Measurements from ENCODE around the gene CHCHD1.
"Not testable (repeated sequence)": the region's sequence is repeated elsewhere in the genome, so short reads cannot be mapped to it uniquely, and the experiment has no call there.

Gene CHCHD1

GRCh38 chr10:73781879-73782748 is at the start of gene CHCHD1:
CHCHD1 (plus strand) TSS chr10:73782048; CDS start chr10:73782076, 28 bp downstream.
- DNase-seq (ENCODE audit: low read depth): peak; percentile 86

GRCh38 chr10:73732426-73732825 is 49.4 kb upstream of the CHCHD1 start:
- DNase-seq (ENCODE audit: low read depth): no peak

GRCh38 chr10:73732931-73733623 is 48.8 kb upstream of the CHCHD1 start:
- no peak for DNase-seq (ENCODE audit: low read depth)

GRCh38 chr10:73734028-73734720 is 47.7 kb upstream of the CHCHD1 start:
- DNase-seq (ENCODE audit: low read depth): no peak

- no peak for DNase-seq (ENCODE audit: low read depth)
These were observed 47.0 kb upstream of the CHCHD1 start for GRCh38 chr10:73734796-73735305.

DNA sequence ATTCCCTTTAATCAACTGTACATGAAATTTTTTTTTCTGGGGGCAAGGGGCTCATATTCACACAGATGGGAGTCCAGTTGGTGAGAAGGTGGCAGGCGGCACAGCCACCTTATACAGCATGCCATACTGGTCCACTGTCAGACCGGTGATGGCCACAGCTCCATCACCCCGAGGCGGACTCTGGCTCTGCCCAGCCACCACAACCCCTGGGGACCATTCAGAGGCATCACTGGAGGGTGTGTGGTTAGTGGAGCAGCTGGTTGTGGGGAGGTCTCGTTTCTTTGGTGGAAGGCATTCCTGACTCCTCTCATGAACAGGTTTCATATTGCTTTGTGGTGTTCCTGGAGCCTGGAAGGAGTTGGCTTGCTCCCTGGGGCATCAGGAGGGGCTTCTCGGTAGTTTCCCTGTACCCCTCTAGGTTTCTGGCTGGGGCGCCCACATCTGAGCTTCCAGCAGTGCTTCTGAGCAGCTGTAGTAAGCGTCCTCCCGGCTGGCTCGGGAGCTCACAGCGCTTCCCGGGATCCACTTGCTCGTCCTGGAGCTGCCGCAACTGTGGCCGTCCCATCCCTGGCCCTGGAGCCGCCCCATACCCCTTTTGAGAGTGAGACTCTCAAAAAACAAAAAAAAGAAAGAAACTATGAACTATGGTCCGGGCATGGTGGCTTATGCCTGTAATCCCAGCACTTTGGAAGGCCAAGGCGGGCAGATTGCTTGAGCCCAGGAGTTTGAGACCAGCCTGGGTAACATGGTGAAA is 41.2 kb upstream of the CHCHD1 start:
- DNase-seq (ENCODE audit: low read depth): not testable (repeated sequence)

DNA sequence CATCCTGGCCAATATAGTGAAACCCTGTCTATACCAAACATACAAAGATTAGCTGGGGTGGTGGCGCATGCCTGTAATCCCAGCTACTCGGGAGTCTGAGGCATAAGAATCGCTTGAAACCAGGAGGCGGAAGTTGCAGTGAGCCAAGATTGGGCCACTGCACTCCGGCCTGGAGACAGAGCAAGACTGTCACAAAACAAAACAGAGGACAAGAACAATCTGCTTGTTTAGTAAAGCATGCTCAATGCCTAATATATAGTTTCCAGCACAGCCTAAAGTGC is 39.5 kb upstream of the CHCHD1 start:
- DNase-seq (ENCODE audit: low read depth): no peak

DNA sequence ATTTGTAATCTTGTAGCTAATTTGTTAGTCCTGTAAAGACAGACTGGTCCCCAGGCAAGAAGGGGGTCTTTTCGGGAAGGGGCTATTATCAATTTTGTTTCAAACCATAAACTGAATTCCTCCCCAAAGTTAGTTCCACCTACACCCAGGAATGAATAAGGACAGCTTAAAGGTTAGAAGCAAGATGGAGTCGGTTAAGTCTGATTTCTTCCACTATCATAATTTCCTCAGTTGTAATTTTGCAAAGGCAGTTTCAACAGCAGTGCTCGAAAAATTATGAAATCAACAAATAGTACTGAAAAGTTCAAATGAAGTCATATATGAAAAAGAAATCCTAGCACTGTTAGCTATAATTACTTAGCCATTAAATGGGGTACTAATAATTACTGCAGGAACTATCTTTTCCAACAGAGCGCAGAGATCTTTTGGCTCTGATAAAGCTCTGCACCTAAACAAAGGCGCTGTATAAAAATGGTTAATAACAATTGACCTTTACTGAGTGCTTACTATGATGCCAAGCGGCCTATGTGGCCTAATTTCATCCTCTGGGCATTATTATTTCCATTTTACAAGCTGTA is 38.4 kb upstream of the CHCHD1 start:
- no peak for DNase-seq (ENCODE audit: low read depth)

- peak; percentile 92 for DNase-seq (ENCODE audit: low read depth)
These were observed 37.8 kb upstream of the CHCHD1 start, which contains the start of gene SEC24C for GRCh38 chr10:73743905-73744663. SEC24C (plus strand) TSS chr10:73744372; CDS start chr10:73746833, 2,461 bp downstream.

DNA sequence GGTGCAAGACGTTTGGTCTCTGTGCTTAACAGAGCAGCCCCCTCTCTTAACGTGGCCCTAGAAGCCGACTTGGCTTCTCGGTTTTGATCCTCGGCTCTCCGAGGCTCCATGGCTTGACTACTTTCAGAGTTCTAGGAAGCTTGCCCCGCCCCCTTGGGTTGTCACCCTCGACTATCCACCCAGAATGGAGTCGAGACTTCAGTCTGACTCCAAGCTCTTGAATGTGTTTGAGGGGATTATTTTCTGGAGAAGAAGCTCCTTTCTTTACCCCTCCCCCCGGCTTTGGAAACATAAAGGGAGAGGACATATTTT is 37.2 kb upstream of the CHCHD1 start:
- peak; percentile 42 for DNase-seq (ENCODE audit: low read depth)

DNA sequence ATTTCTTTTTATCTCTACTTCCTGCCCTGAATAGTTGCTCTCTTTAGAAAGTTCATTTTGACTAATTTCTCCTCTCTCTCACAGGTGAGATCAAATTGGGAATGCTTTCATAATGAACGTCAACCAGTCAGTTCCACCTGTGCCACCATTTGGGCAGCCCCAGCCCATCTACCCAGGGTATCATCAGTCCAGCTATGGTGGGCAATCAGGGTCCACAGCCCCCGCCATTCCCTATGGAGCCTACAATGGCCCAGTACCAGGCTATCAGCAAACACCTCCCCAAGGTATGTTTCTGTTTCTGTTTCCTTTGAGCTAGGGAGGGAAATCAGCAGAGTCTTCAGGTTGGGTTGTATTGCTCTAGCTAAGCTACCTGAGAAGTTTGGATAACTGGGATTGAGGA is 35.1 kb upstream of the CHCHD1 start:
- no peak for DNase-seq (ENCODE audit: low read depth)

DNA sequence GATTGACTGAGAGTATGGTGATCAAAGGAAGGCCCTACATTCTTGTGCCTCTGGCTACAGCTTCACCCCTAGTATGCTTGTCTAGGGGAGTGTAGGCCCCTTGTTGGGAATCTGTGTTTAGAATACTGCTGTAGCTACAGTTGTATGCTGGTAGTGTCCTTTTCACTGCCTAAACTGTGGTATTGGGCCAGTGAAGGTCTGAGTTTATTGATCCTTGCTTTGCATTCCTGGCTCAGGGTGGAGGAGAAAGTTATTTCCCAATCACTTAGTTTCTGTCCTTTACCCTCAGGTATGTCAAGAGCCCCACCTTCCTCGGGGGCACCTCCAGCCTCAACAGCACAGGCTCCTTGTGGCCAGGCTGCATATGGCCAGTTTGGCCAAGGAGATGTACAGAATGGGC is 31.0 kb upstream of the CHCHD1 start:
- no peak for DNase-seq (ENCODE audit: low read depth)

GRCh38 chr10:73756183-73756582 is 25.7 kb upstream of the CHCHD1 start:
- DNase-seq (ENCODE audit: low read depth): no peak

- no peak for DNase-seq (ENCODE audit: low read depth)
These were observed 22.9 kb upstream of the CHCHD1 start for GRCh38 chr10:73758704-73759511.

DNA sequence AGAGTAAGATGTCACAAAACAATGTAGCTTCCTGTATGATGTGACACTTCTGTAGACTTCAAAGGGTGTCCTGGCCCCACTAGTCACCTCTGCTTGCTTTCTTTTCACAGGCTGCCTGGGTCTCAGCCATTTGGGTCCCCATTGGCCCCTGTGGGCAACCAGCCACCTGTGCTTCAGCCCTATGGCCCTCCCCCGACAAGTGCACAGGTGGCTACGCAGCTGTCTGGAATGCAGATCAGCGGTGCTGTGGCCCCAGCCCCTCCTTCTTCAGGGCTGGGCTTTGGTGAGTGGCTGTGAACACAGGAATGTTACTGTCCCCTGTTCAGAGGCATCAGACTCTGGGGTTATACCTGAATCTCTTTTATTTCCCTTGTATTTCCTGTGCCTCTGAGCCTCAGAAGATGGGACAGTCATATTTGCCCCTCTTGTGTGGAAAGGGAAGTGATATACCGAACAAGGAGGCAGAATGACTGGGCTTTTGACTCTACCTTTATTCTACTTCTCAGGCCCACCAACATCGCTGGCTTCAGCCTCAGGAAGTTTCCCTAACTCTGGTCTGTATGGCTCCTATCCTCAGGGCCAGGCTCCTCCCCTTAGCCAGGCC is 22.2 kb upstream of the CHCHD1 start:
- peak; percentile 8 for DNase-seq (ENCODE audit: low read depth)

DNA sequence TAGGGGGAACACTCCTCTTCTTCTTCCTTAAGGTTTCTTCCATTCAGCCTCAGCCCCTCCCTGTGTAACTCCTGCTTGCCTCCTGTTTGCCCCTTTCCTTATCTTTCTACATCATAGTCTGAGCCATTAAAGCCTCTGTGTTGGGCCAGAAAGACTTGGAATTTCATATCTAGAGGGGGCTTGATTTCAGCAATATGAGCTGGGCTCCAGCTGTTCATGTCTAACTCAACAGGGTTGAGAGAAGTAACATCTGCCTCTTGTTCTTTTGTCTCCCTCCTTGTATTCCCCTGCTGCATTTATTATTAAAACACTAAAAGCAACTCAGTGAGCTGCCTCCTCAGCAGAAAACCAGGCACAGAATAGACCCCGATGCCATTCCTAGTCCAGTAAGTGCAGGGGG is 20.1 kb upstream of the CHCHD1 start:
- DNase-seq (ENCODE audit: low read depth): no peak

DNA sequence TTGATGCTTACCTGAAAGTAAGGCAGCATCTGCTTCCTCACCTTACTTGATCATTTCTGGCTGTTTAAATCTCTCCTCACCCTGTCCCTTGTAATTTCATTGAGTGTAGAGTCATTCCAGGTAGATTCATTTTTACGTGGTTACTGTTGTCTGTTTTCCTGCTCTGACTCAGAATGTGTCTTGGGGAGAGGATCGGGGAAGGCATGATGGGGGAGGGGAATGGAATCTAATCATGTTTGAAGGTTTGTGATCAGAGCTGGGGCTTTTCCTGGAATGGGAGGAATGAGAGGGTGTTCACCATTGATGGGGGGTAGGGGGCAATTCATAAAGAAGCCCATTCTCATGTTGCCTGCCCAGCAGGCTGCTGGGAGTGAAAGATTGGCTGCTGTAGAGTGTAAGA is 18.9 kb upstream of the CHCHD1 start:
- no peak for DNase-seq (ENCODE audit: low read depth)

DNA sequence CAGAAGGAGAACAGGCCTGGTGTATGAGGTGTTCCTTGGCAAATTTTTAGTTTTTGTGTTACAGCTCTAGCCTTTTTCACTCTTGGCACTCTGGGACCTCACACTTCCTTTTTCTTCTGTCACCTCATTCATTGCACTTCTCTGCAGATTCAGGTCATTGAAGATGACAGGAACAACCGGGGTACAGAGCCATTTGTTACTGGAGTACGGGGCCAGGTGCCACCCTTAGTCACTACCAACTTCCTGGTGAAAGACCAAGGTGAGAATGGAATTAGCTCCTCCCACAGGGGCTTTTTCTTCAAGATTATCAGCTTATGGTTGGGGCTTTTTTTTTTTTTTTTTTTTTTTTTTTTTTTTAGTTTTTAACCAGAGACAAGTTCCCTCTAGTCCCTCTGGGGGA is 18.5 kb upstream of the CHCHD1 start:
- DNase-seq (ENCODE audit: low read depth): no peak

DNA sequence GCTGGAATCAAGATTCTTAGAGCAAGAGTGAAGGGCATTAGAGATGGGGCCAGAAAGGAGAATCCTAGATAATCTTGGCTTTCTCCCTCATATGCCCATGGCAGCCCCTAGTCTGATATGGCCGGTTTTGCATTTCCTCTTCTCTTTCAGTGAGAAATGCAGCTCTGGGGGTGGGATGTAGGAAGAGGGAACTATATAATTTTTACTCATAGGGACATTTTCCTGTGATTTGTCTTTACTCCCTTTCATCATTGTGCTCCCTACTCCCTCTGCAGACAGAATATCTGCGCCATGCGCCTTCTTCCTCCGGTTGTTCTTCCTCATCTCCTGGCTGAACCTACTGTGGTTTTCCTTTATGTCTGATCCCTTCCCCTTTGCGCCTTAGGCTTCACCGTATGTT is 16.8 kb upstream of the CHCHD1 start:
- DNase-seq (ENCODE audit: low read depth): no peak

DNA sequence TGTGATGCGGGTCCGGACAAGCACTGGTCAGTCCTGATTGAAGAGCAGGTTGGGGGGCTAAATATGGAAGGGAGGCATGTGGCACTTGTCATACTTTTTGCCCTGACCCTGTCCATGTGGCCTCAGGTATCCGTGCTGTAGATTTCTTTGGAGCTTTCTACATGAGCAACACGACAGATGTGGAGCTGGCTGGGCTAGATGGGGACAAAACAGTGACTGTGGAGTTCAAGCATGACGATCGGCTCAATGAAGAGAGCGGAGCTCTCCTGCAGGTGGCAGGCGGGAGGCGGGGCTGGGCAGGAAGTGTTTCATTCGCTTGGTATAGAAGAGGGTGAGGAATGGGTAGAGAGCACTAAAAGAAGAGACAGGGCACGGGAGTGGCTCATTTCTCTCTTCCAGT is 13.0 kb upstream of the CHCHD1 start:
- DNase-seq (ENCODE audit: low read depth): peak; percentile 48
